ENCODE results near the gene ELMO2.

The ELMO2 gene

DNA sequence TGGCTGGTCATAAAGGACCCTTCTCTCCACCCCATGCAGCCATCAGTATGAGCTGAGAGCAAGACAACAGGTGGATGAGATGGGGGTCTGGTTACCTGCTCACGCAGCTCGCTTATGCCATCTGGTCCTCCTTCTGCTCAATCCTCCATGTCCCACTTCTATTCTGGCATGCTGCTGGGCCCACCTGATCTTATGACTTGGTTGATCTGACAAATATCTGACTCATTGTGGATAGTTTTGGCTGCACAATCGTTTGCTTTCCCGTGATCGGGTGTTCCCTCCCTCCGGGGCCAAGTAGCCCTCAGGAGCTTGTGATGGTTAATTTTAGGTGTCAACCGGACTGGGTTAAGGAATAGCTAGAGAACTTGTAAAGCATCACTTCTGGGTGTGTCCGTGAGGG lies 26.6 kb upstream of the ELMO2 start:
- TF ChIP-seq, protein P1, sequence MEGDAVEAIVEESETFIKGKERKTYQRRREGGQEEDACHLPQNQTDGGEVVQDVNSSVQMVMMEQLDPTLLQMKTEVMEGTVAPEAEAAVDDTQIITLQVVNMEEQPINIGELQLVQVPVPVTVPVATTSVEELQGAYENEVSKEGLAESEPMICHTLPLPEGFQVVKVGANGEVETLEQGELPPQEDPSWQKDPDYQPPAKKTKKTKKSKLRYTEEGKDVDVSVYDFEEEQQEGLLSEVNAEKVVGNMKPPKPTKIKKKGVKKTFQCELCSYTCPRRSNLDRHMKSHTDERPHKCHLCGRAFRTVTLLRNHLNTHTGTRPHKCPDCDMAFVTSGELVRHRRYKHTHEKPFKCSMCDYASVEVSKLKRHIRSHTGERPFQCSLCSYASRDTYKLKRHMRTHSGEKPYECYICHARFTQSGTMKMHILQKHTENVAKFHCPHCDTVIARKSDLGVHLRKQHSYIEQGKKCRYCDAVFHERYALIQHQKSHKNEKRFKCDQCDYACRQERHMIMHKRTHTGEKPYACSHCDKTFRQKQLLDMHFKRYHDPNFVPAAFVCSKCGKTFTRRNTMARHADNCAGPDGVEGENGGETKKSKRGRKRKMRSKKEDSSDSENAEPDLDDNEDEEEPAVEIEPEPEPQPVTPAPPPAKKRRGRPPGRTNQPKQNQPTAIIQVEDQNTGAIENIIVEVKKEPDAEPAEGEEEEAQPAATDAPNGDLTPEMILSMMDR (conservative IDR thresholded peaks at IDR 0.05; ENCODE audit: low read length) = no peak
- no peak overlapping the region for H3K4me3 ChIP-seq (ENCODE audit: low read length)
- DNase-seq (ENCODE audit: low read depth) = no peak

DNA sequence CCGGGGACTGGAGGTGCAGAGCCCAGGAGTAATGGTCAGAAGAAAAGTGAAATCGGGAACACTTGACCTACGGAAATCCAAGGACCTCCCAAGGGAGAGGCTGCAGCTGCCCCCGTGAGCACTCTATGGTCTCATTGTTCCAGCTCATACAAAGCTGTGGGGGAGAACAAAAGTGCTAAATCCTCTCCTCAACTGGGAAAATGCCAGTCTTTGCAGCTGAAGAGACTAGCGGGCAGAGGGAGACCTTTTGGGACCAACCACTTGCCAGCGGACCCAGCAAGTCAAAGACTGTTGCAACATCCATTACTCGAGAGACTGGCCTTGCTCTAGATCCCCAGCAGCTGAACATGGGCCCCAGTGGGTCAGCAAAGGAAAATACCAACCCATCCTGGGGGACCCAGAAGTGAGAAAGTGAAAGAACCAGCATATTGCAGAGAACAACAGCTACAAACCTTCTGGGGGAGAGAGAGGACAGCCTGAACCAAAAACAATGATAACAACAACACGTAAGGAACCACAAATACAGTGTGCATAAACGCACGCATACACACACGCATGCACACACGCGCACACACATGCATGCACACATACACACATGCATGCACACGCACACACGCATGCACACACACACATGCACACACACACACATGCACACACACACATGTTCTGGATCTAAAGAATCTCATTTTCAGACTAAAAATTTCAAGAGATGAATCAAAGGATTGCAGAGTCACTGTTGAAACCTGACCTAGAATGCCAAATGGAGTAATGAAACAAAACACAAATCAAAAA lies 24.7 kb upstream of the ELMO2 start:
- H3K4me3 ChIP-seq (ENCODE audit: low read length) = no peak overlapping the region
- no peak for DNase-seq (ENCODE audit: low read depth)
- TF ChIP-seq, protein P1 (conservative IDR thresholded peaks at IDR 0.05; ENCODE audit: low read length) = no peak

DNA sequence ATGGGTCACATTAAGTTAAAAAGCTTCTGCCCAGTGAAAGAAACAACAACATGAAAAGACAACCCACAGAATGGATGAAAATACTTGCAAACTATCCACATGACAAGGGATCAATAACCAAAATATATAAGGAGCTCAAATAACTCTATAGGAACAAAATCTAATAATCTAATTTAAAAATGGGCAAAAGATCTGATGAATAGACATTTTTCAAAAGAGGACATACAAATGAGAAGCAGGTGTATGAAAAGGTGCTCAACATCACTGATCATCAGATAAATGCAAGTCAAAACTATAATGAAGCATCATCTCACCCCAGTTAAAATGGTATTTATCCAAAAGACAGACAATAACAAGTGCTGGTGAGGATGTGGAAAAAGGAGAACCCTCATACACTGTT lies 21.0 kb upstream of the ELMO2 start:
- DNase-seq (ENCODE audit: low read depth) = no peak
- no peak overlapping the region for H3K4me3 ChIP-seq (ENCODE audit: low read length)
- TF ChIP-seq, protein P1 (conservative IDR thresholded peaks at IDR 0.05; ENCODE audit: low read length) = no peak

DNA sequence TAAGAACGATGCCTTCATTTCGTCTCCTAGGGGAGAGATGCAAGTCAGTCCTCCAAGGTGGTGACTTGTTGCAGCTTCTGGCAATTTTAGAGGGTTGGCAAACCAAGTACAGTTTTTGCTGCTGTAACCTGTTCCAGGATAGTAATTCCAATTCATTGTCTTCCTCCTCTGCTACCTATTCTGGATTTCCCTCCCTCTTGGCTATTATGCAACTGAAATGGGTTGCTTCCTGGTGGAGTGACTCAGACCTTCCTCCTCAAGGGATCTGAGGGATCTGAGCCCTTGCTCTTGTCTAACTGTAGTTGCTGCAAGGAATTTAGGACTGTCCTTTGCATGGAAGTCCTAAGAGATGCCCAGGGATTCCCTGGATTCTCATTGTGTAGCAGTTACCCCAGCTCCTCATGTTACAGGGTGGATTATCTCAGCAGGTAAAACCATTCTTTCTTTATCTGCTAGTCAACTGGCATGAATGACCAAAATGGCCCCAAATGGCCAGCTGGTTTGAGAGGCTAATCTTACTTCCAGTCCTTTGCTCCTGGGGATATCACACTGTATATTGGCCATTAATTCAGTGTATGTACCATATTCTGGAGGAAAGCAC lies 17.6 kb upstream of the ELMO2 start:
- H3K4me3 ChIP-seq (ENCODE audit: low read length) = no peak overlapping the region
- TF ChIP-seq, protein P1 (conservative IDR thresholded peaks at IDR 0.05; ENCODE audit: low read length) = no peak
- no peak for DNase-seq (ENCODE audit: low read depth)

DNA sequence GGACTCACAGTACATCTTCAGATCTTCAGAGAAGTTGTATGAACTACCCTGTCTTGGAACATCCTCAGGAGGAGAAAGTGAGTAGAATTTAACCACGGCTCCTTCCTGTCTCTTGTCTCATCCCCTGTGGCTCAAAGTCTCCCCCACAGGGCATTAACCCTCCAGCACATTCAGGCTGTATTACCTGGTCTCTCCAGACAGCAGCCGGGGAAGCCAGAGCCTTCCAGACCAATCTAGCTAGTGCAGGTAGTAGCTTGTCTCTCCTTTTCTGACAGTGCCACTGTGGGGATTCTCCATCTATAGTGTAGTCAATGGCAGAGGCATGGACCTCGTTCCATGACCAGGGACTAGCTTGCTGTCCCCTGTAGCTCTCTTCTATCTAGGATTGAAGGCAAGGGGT lies 16.9 kb upstream of the ELMO2 start:
- TF ChIP-seq, protein P1 (conservative IDR thresholded peaks at IDR 0.05; ENCODE audit: low read length) = no peak
- no peak for DNase-seq (ENCODE audit: low read depth)
- no peak overlapping the region for H3K4me3 ChIP-seq (ENCODE audit: low read length)

DNA sequence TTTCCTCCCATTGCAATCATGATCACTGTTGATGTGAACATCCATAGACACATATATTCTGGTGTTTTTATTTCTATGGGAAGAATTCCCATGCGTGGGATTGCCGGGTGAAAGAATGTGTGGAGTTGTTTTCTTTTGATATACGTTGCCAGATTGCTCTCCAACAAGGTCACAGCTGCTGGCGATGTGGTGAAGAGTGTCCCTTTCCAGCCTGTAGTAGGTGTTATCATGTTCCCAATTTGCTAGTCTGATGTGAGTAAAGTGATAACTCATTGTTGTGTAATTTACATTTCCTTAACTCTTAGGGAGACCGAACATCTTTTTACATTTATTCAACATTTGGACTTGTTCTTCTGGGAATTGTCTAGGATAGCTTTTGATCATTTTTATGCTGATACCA lies 14.5 kb upstream of the ELMO2 start:
- H3K4me3 ChIP-seq (ENCODE audit: low read length) = no peak overlapping the region
- TF ChIP-seq, protein P1 (conservative IDR thresholded peaks at IDR 0.05; ENCODE audit: low read length) = no peak
- no peak for DNase-seq (ENCODE audit: low read depth)

DNA sequence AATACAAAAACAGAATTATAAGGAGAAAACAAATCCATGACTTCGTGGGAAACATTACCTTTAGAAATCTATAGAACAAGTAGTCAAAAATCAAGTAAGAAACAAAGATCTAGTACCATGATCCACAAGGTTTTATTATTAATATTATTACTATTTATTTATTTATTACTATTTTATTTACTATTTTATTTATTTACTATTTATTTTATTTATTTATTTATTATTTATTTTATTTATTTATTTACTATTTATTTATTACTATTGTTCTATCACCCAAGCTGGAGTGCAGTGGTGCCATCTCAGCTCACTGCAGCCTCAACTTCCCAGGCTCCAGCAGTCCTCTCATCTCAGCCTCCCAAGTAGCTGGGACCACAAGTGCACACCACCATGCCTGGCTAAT lies 13.5 kb upstream of the ELMO2 start:
- H3K4me3 ChIP-seq (ENCODE audit: low read length) = no peak overlapping the region
- no peak for DNase-seq (ENCODE audit: low read depth)
- TF ChIP-seq, protein P1 (conservative IDR thresholded peaks at IDR 0.05; ENCODE audit: low read length) = no peak

Measured in AG10803 (cell line).